Skeletal muscle tissue (tissue), 4 donors: ENCODE measurements around the gene SLC35F1. TPM values are rescaled to one million over a fixed set of nuclear protein-coding genes. Genes with fewer than 3 reads are reported as not detected.

Experiments used
- H3K27ac ChIP-seq: one replicate; pipeline ENCODE4 v1.7.0; 2013; ENCODE audit warnings: mild to moderate bottlenecking, low read depth, low read length, inconsistent platforms
- H3K27me3 ChIP-seq, 3 donors: one replicate each; pipeline ENCODE4 v1.7.0; 2013; ENCODE audit warnings: low read length in 3 of 3; ENCODE audit not compliant: control insufficient read depth in 3 of 3, insufficient read depth in 3 of 3
- H3K36me3 ChIP-seq, 3 donors: one replicate each; pipeline ENCODE4 v1.7.0; 2013; ENCODE audit warnings: low read length in 3 of 3; ENCODE audit not compliant: control insufficient read depth in 3 of 3, insufficient read depth in 3 of 3
- H3K4me1 ChIP-seq, 3 donors: one replicate each; pipeline ENCODE4 v1.7.0; 2013; ENCODE audit warnings: low read length in 3 of 3, mild to moderate bottlenecking in 3 of 3; ENCODE audit not compliant: control insufficient read depth in 3 of 3, insufficient read depth in 3 of 3
- H3K4me3 ChIP-seq, 3 donors: one replicate each; pipeline ENCODE4 v1.7.0; 2013; ENCODE audit warnings: low read length in 3 of 3
- H3K9ac ChIP-seq, 3 donors: one replicate each; pipeline ENCODE4 v1.7.0; 2013; ENCODE audit warnings: low read length in 3 of 3, mild to moderate bottlenecking in 3 of 3, moderate library complexity in 2 of 3, low read depth in 1 of 3
- H3K9me3 ChIP-seq, 3 donors: one replicate each; pipeline ENCODE4 v1.7.0; 2013; ENCODE audit warnings: low read length in 3 of 3; ENCODE audit not compliant: control insufficient read depth in 3 of 3
- total RNA-seq: library from RNA; depleted of rRNA; stranded (reverse); fragments of >200 nt; gene quantifications from one replicate; pipeline ENCODE4 v1.2.3, GENCODE V29; 2014
- donor health status: Osteomylitis.

SLC35F1 gene
- total RNA-seq, 1 donor from 2014 or later: 3.1 TPM

DNA sequence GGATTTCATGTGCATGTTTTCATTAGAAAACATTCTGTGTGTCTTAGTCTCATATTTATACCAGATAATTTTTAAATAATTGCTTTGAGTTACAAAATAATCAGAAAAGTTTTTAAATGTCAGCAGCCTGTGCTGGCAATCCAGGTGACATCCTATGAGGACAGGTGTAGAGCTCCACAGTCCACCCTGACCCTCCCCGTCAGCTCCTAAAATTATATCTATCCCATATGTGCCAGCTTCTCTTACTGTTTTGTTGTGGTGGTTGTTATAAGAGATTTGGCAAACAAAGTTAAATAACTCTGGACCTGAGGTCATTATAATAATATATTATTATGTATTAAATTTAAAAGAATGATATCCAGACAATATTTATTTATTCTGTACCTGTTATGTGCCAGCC is 387.8 kb downstream of the SLC35F1 start:
- peak overlapping the region; percentile 93 for H3K27ac ChIP-seq
- peaks cover 10 to 22% (median 11%) of the 10 kb centered on the region in 3 donors for H3K4me1 ChIP-seq
- no peaks in the 10 kb centered on the region for H3K27me3 ChIP-seq
- no peak overlapping the region for H3K4me3 ChIP-seq
- H3K36me3 ChIP-seq: no peaks in the 10 kb centered on the region
- H3K9me3 ChIP-seq: no peaks in the 10 kb centered on the region
- H3K9ac ChIP-seq: peak overlapping the region in 2 of 3 donors; percentile 15 to 78

DNA sequence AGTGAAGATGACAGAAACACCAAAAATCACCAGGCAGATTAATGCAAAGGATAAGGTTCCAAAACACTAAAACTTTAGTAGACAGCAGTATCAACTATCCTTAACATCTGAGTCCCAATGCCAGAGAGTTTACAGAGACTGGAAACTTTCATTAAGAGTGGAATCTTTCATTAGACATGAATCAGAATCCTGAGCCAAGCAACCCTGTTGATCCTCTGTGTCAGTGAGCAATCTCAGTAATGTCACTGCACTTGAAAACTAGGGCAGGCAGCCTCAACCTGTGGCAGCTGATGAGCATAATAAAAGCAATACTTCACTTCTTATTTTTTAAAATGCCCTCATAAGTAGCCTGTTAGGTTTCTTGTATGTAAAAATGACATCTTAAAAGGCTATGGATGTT is 388.3 kb downstream of the SLC35F1 start:
- H3K4me3 ChIP-seq: no peak overlapping the region
- H3K27ac ChIP-seq: peak overlapping the region; percentile 93
- H3K9me3 ChIP-seq: no peaks in the 10 kb centered on the region
- peaks cover 10 to 22% (median 11%) of the 10 kb centered on the region in 3 donors for H3K4me1 ChIP-seq
- no peaks in the 10 kb centered on the region for H3K36me3 ChIP-seq
- H3K9ac ChIP-seq: peak overlapping the region; percentile 1 to 78 (median 15)
- H3K27me3 ChIP-seq: no peaks in the 10 kb centered on the region

DNA sequence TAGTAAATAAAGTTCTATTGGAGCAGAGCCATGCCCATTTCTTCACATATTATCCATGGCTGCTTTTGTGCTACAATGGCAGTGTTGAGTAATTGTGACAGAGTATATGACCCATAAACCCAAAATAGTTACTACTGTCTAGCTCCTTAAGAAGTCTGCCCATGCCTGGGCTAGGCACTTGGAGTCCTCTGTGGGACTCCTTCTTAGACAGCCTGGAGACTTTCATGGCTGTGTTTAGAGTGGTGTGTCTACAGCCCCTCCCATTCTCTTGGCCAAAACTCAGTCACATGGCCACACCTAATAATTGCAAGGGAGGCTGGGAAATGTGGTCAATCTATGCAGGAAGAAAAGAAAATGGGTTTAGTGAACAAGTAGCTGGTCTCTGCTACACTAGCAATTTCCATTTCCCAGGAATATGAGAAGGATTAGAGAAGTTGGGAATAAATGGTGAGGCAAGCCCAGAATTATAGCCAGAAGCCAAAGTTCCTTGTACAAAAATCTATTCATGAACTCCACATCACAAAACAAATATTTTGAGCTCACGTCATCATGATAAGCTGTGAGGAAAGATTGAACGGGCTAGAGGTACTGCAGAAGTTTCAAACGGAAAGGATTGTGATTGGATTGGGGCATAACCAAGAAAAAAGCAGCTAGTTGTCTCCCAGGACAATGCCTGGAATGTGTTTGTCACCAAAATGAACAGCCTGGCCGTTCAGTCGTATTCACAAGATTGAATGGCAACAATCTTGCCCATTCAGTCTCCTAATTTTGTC is 389.3 kb downstream of the SLC35F1 start:
- Histone ChIP-seq H3K9me3 (no peaks in the 10 kb centered on the region), H3K4me1 (peaks cover 10 to 22% (median 11%) of the 10 kb centered on the region in 3 donors), H3K9ac (peak overlapping the region in 2 of 3 donors; percentile 1), H3K27me3 (no peaks in the 10 kb centered on the region), H3K36me3 (no peaks in the 10 kb centered on the region), H3K27ac (peak overlapping the region; percentile 93), H3K4me3 (peak overlapping the region in 1 of 3 donors; percentile 23)

DNA sequence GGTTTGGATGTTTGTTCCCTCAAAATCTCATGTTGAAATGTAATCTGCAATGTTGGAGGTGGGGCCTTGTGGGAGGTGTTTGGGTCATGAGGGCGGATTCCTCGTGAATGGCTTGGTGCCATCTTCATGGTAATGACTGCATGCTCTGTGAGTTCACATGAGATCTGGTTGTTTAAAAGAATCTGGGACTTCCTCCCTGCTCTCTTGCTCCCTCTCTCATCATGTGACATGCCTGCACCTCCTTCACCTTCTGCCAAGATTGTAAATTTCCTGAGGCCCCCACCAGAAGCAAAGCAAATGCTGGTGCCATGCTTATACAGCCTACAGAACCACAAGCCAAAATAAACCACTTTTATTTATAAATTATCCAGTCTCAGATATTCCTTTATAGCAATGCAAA is 390.8 kb downstream of the SLC35F1 start:
- no peak overlapping the region for H3K4me3 ChIP-seq
- peak overlapping the region; percentile 12 for H3K27ac ChIP-seq
- H3K36me3 ChIP-seq: no peaks in the 10 kb centered on the region
- H3K27me3 ChIP-seq: no peaks in the 10 kb centered on the region
- no peak overlapping the region for H3K9ac ChIP-seq
- peaks cover 10 to 18% (median 11%) of the 10 kb centered on the region in 3 donors for H3K4me1 ChIP-seq
- H3K9me3 ChIP-seq: no peaks in the 10 kb centered on the region

DNA sequence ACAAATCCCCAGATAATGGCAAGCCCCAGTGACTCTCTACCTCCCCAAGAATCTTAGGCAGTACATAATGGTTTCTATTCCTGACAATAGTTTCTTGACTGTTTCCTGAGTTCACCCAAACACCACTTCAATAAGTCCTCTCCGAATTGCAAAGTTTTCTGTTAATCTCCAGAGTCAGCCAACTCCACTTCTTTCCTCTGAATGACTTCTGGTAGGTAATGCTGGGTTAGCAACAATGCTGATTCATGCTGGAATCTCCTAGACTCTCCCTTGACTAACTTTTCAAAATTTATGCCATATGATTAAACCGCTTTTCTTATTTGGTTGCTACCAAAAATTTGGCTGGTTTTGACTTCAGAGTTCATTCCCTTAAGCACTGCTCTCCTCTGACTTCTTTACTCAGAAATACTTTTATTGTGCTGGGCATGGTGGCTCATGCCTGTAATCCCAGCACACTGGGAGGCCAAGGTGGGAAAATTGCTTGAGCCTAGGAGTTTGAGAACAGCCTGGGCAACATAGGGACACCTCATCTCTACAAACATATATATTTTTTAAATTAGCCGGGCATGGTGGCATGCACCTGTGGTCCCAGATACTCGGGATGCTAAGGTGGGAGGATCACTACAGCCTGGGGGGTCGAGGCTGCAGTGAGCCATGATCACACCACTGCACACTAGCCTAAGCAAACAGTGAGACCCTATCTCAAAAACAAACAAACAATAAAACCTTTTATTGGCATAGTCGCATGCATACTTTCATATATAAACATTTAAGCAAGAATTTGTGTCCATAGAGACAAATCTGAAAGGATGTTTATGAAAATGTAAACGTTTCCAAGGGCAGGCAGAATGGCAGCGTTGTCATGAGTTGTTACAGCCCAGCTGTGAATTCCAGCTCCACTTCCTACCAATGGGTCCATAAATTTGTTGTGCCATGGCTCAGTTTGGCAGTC is 391.7 kb downstream of the SLC35F1 start:
- Histone ChIP-seq H3K27ac (no peak overlapping the region), H3K4me1 (peaks cover 10 to 18% (median 11%) of the 10 kb centered on the region in 3 donors), H3K9ac (no peak overlapping the region), H3K9me3 (no peaks in the 10 kb centered on the region), H3K27me3 (no peaks in the 10 kb centered on the region), H3K4me3 (no peak overlapping the region), H3K36me3 (no peaks in the 10 kb centered on the region)

DNA sequence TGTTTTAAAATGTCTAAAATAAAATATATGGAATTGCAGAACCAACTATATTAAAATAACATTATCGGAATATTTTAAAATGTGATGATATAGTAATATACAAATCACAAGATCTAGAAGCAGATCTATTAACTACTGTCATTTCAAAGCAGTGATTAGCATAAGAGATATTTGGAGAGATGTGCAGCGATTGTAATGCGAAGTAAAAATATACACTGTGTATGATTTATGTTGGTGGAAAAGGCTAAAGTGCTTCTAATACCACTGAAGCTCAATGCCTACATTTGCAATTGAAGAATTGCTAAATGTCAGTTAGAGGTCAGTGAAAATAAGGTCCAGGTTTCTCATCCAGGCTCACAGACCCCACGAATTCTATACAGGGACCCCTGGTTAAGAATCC is 392.4 kb downstream of the SLC35F1 start:
- no peaks in the 10 kb centered on the region for H3K36me3 ChIP-seq
- H3K27me3 ChIP-seq: no peaks in the 10 kb centered on the region
- no peak overlapping the region for H3K9ac ChIP-seq
- no peaks in the 10 kb centered on the region for H3K9me3 ChIP-seq
- H3K4me1 ChIP-seq: peaks cover 10 to 13% (median 11%) of the 10 kb centered on the region in 3 donors
- H3K27ac ChIP-seq: no peak overlapping the region
- no peak overlapping the region for H3K4me3 ChIP-seq

DNA sequence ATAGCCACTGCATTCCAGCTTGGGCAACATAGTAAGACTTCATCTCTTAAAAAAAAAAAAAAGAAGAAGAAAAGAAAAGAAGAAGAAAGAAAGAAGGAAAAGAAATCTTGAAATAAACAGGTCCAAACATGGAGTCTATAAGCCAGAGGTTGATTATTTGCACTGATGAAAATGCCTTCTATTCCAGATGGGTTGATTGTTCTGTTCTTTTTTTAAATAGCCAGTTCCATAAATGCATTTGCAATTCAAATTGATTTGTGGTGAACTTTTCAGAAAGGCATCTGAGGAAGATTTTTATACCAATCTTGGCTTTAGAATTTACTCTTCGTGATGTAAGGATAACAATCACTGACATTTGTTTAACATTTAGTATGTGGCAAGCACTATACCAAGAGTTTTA is 397.3 kb downstream of the SLC35F1 start:
- Histone ChIP-seq H3K27ac (no peak overlapping the region), H3K4me1 (peaks cover 13 to 22% (median 15%) of the 10 kb centered on the region in 3 donors), H3K9me3 (no peaks in the 10 kb centered on the region), H3K9ac (no peak overlapping the region), H3K36me3 (no peaks in the 10 kb centered on the region), H3K4me3 (no peak overlapping the region), H3K27me3 (no peaks in the 10 kb centered on the region)

DNA sequence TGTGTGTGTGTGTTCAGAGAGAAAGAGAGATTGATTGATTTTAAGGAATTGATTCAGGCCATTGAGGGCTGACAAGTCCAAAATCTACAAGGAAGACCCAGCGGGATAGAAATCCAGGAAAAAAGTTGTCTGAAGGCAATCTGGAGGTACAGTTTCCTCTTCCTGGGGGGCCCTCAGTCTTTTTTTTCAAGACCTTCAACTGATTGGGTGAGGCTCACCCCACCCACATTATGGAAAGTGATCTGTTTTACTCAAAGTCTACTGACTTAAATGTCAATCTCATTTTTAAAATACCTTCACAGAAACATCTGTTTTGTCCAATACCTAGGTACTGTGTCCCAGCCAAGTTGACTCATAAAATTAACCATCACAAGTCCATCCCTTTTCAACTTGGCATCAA is 398.0 kb downstream of the SLC35F1 start:
- Histone ChIP-seq H3K9me3 (no peaks in the 10 kb centered on the region), H3K27me3 (no peaks in the 10 kb centered on the region), H3K27ac (no peak overlapping the region), H3K4me1 (peaks cover 13 to 28% (median 15%) of the 10 kb centered on the region in 3 donors), H3K9ac (no peak overlapping the region), H3K36me3 (no peaks in the 10 kb centered on the region), H3K4me3 (no peak overlapping the region)

DNA sequence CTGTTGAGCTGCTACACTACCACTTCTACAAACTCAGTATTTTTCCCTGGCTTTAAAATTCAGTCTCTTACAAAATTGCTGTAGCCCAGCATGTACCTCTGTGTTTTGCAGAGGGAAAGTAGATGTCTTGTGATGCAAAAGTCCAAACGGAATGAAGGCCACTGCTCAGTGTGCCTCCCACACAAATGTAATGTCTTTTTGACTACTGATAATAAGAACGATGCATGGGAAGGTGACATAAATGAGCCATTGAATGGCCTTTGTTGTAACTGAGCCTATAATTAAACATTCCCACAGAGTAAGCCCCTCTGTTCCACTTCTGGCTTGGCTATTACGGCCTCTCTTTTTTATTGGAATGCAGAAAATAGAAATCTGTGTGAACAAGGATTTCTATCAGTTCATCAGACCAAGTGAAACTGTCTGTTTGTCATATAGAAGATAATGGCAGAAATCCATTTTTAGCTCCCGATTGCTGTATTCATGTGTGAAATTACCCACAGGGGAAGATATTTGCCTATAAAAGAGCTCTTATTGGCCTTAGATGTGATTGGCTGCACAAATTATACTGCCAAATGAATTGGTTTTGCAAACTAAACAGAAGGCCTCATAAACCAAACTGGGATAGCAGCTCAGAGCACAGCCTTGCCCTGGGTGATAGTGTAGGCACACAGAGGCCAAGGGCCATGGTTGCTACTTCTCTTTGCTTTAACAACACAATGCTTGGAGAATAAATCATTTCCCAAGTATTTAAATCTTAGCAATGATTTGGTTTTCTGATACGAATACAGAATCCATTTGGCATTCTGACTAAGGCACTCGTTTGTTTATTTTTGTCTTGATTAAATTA is 399.6 kb downstream of the SLC35F1 start:
- Histone ChIP-seq H3K27me3 (no peaks in the 10 kb centered on the region), H3K27ac (peak overlapping the region; percentile 23), H3K36me3 (no peaks in the 10 kb centered on the region), H3K9me3 (no peaks in the 10 kb centered on the region), H3K4me1 (peaks cover 13 to 29% (median 15%) of the 10 kb centered on the region in 3 donors), H3K4me3 (peak overlapping the region in 1 of 3 donors; percentile 17), H3K9ac (no peak overlapping the region)
